Heart left ventricle (tissue), 13 donors: ENCODE results near the gene DCHS2.

Experiments
- POLR2A ChIP-seq, 2 donors: fragments of 450-650 bp; IDR thresholded peaks; one replicate each; pipeline ENCODE4 v1.6.1; 2017; ENCODE audit warnings: antibody characterized with exemption in 2 of 2, mild to moderate bottlenecking in 2 of 2, moderate library complexity in 2 of 2
- TF ChIP-seq, protein P1 (sequence below), 12 donors: fragments of 200-600 bp; sonication (generic) in 4 of 12; IDR thresholded peaks; one replicate each; pipeline versions ENCODE4 v1.5.0 to v1.8.0; 2018 to 2022; ENCODE audit warnings: antibody characterized with exemption in 12 of 12, mild to moderate bottlenecking in 5 of 12
- donor health status: ischemic (EF 13 %, LVEDD 7.1; RV severe dilation, severe dysfunction).
- donor health status: DM: no; HTN: yes; CAD: no.
- donor health status: DM: no; HTN: no; CAD: no.
- donor health status: ischemic (EF 25% LVEDD 6.9; RV normal size, moderate dysfunction).
- donor health status: ischemic (EF 25% LVEDD 5.7; RV mildly dilated, moderate dysfunction).
- donor health status: ischemic (EF 35%, LVEDD 5.7; RV mildly dilated, moderate dysfunction).
- donor health status: nonischemic (EF 11% LVEDD 7.7; RV severe dilation, severe dysfunction).
- donor health status: DM: yes; HTN: yes; CAD: no.
- donor health status: PGD.
- donor health status: ischemic (EF 29% LVEDD 5.4; RV normal size, mild dysfunction).
- donor health status: nonischemic (EF 23%, LVEDD 6.1; RV moderate dilation, normal function).

DNA sequence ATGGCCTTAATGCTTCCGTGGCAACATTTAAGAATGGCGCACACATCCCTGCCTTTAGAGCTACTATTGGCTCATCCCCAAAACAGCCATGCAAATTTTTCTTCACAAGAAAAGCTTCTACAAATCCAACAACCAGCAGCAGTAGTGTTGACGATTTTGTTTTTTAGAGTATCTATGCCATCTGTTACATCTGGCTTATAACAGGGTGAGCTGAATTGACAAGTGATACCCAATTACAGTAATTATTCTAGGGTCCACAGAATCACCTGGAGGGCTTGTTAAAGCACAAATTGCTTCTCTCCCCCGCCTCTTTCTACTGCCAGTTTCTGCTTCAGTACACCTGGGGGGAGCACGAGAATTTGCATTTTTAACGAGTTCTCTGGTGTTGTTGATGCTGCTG, 34.1 kb downstream of the DCHS2 start:
- no peak for TF ChIP-seq POLR2A (IDR thresholded peaks at IDR 0.05)
- TF ChIP-seq, protein P1, sequence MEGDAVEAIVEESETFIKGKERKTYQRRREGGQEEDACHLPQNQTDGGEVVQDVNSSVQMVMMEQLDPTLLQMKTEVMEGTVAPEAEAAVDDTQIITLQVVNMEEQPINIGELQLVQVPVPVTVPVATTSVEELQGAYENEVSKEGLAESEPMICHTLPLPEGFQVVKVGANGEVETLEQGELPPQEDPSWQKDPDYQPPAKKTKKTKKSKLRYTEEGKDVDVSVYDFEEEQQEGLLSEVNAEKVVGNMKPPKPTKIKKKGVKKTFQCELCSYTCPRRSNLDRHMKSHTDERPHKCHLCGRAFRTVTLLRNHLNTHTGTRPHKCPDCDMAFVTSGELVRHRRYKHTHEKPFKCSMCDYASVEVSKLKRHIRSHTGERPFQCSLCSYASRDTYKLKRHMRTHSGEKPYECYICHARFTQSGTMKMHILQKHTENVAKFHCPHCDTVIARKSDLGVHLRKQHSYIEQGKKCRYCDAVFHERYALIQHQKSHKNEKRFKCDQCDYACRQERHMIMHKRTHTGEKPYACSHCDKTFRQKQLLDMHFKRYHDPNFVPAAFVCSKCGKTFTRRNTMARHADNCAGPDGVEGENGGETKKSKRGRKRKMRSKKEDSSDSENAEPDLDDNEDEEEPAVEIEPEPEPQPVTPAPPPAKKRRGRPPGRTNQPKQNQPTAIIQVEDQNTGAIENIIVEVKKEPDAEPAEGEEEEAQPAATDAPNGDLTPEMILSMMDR (IDR thresholded peaks at IDR 0.05), result no peak
